Ecto neural progenitor cell (in vitro differentiated cells): Measurements from ENCODE around the gene EXTL2.
"Not testable (repeated sequence)": the region's sequence is repeated elsewhere in the genome, so short reads cannot be mapped to it uniquely, and the experiment has no call there.

Experiments
- DNase-seq: peaks from one replicate; pipeline ENCODE4 v3.0.0-alpha.2; 2018; ENCODE audit warnings: low spot score

EXTL2 gene, protein sequence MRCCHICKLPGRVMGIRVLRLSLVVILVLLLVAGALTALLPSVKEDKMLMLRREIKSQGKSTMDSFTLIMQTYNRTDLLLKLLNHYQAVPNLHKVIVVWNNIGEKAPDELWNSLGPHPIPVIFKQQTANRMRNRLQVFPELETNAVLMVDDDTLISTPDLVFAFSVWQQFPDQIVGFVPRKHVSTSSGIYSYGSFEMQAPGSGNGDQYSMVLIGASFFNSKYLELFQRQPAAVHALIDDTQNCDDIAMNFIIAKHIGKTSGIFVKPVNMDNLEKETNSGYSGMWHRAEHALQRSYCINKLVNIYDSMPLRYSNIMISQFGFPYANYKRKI

DNA sequence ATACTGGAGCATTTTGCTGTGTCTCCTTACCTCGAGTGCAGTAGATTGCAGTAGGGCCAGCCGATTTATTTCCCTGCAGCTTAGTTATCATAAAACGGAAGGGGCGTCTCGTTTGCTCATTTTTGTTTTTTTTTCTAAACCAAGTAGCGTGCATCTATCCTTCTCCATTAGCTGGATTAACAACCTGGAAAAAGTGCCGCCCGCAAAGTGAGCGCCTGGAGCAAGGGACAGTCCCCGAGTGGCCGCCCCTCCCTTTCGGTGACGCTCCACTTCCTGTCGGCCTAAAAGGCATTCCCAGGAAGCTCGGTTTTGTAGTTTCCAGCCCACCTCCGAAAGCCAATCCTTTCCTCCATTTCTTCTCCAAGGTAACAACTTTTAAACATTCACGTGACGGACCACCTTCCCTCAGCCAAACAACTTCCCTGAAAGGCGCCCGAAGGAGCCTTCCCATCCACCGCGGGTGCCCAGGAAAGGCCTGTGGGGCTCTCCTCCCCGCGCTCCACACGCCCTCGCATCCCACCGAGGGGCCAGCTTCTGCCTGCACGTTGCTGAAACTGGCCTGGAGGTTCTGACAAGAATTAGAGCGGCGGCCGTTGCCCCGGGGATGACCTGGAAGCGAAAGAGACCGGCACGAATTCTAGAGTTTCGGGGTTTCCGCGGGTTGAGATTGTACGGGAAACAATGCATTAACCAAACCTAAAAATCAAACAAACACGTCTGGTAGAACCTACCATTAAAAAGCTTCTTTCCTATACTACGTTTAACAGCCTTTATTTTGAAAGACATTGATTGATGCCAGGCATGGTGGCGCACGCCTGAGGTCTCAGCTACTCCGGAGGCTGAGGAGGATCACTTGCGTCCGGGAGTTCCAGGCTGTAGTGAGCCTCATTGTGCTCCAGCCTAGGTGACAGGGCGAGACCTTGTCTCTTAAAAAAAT, at the start of gene EXTL2:
EXTL2 (minus strand) TSS at position 240 of the 937 bp plus-strand sequence. CDS start 6,085 bp downstream, outside the sequence.
- peak; percentile 87 for DNase-seq

DNA sequence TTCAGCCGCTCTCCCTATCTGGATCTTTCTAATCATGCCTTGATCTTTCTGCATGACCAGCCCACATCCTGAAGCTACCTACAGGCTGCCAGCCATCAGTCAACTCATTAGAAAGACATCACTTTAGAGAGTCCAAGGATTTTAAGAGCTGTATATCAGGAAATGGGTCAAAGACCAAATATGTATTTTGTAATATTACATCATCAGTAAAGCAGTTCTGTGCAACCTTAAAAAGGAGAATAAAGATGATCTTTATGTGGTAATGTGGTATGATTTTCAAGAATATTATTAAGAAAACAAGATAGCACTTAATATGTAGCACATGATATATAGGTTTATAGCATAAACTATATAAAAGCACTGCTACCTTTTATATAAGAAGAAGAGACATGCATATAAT, 48.9 kb upstream of the EXTL2 start:
- no peak for DNase-seq

DNA sequence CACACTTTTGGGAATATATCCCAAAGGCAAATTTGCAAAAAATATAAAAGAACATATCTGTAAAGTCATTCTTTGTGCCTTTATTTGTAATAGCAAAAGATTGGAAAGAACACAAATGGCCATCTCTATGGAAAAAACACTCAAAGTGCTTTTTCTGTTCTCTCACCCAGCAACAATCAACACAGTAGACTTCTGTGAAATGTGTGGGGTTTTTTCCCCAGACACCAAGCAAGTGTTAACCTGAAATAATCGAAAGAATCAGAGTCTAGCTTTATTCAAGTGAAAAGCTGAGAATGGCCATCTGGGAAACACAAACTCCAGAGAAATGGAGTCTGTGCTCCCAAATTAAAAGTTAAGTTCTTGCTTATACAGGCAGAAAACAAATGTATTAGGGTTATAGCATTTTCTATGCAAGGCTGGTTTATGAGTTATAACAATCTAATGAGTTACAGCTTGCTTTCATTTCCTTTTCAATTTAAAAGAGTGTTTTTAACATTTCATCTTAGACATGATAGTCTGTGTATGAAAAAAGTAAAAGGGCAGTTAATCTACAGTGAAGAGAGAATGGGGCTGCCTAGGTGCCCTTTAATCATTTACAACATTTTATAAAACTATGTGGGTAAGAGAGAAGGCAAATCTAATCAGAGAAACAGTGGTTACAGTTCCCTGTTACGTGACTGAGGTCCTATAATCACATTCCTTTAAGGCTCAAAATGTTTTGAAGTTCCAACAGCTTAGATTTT, 47.8 kb upstream of the EXTL2 start:
- DNase-seq: no peak

DNA sequence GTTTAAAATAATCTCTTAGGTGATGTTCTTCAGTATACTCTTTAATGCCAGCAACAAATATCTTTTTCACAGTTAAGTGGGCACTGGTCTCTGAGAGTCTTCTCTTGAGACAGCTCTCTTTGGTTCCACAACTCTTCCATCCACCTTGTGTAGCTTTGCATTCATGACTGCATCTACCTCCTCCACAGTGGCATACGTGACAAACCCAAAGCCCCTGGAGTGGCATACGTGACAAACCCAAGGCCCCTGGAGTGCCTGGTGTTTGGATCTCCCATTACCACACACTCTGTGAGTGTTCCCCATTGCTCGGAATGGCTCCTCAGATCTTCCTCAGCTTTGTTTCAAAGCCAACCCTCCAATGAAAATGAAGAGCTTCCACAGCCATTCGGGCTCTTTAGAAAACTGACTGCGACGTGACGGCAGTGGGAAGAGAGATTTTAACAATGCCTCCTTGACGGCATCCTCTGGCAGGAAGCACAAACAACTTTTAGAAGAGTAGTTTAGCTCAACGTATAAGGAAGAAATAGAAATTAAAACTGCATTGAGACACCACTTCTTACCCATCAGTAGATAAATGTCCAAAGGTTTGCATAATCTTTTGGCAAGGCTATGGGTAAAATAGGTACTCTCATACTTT, 47.1 kb upstream of the EXTL2 start:
- no peak for DNase-seq

DNA sequence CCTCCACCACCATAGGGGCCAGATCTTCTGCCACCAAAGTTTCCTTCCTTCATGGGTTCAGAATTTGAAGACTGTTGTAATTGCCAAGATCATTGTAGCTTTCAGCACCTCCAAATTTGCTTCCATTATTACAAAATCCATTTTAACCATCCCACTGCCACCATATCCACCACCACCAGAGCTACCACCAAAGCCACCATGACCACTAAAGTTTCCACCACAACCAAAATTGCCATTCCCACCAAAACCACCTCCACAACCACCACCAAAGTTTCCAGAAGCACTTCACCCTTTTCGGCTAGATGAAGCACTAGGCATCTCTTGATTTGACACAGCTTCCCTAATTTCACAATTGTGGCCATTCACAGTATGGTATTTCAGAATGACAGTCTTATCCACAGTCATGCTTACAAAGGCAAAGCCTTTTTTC, 46.5 kb upstream of the EXTL2 start:
- DNase-seq: no peak

DNA sequence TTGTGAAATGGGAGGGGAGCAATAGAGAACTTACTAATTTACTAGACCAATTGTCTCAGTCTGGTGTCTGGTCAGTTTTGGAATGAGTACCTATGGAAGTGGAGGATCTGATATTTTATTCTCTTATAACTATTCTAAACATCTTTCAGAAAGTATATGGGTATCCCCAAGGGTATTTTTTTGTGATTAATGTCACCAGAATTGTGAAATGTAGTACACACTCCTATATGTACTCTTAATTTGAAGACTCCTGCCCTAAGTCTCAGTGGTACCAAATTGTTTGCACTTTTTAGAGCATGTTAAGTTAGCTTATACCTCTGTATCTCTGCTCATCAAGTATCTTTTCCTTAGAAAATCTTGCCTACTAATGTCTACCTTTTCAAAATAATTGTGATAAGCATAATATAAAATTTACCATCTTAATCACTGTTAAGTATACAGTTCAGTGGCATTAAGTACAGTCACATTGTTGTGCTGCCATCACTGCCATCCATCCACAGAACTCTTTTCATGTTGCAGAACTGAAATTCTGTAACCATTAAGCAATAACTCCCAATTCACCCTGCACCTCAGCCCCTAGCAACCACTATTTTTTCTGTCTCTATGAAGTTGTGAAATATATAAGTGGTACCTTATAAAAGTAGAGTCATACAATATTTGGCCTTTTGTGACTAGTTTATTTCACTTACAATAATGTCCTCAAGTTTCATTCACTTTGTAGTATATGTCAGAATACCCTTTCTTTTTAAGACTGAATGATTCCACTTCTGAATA, 41.7 kb upstream of the EXTL2 start:
- DNase-seq: no peak

DNA sequence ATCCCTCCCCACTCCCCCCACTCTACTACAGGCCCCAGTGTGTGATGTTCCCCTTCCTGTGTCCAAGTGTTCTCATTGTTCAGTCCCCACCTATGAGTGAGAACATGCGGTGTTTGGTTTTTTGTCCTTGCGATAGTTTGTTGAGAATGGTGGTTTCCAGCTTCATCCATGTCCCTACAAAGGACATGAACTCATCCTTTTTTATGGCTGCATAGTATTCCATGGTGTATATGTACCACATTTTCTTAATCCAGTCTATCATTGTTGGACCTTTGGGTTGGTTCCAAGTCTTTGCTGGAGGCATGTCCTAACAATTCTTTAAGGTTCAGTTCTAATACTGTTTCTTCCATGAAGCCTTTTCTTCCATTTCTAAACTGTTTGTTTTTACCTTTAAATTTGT, 38.9 kb upstream of the EXTL2 start:
- DNase-seq: not testable (repeated sequence)

DNA sequence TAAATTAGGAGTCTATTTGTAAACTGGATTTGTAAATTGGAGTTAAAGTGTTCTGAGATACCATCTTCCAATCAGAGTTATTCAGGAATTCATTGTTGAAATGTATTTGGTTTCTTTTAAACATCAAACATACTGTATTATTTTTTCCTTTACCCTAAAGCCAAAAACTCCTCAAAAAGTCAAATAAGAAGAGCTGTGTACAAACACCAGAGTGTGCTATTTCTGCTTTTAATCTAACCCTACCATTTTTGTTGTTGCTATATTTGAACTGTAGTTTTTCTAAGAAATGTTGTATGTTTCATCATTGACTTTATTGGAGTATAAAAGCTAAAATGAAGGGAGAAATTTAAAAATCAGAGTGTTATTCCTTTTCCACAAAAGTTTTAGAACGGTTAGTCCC, 37.1 kb upstream of the EXTL2 start:
- no peak for DNase-seq

DNA sequence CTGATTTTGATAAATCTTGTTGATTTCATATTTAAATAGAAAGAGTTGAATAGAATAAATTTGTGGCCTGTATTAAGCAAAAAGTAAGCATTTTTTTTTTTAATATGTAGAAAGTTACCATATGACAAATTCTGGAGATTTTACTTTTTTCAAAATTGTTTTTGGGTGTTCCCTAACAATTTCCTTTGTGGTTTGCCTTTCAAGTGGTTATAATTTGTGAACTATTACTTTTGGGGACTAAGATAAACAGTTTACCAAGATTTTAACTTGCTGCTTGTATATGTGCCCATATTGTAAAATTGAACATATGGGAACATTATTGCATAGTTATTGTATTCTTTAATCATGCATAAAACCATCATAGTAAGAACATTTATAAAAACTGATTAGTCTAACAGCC, 35.9 kb upstream of the EXTL2 start:
- no peak for DNase-seq

DNA sequence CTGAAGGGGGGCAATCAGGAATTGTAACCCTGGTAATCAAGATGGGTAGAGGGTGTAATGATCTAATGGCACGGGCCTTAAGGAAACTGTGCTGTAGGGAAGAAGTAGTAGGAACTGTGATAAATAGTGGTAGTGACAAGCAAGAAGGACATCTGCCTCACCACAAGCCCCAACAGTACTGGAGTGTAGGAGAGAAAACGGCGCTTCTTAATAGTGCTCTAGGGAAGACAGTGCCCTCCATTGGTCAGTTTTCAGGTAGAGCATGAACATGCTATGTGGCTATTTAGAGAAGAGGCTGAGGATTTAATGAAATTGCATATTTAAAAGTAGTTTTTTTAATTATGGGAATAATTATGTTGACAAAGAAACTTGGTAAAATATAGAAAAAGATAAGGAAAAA, 33.5 kb upstream of the EXTL2 start:
- no peak for DNase-seq

DNA sequence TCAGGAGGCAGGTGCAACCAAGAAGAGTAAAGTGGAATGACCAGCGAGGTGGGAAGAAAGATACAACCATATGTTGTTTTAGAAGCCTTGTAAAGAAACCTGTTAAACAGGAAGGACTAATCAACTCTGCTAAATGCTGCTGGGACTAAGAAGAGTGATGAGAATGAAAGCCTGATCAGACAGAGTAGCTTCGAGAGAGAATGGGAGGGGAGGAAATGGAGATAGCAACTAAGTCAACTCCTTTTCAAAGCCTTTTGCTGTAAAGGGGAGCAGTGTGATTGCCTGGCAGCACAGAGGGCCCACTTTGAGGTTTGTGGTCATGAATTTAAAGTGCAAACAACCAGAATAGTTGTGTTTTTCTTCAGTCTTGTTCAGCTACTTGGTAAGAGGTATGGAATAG, 32.6 kb upstream of the EXTL2 start:
- DNase-seq: no peak

DNA sequence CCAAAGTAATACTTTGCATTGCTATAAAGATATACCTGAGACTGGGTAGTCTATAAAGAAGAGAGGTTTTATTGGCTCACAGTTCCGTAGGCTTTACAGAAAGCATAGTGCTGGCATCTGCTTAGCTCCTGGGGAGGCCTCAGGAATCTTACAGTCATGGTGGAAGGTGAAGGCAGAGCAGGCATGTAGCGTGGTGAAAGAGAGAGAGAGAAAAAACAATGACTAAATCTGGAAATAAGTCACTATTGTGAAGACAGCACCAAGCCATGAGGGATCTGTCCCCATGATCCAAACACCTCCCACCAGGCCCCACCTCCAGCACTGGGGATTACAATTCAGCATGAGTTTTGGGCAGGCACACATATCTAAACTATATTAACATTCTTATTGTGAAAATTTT, 31.6 kb upstream of the EXTL2 start:
- no peak for DNase-seq

DNA sequence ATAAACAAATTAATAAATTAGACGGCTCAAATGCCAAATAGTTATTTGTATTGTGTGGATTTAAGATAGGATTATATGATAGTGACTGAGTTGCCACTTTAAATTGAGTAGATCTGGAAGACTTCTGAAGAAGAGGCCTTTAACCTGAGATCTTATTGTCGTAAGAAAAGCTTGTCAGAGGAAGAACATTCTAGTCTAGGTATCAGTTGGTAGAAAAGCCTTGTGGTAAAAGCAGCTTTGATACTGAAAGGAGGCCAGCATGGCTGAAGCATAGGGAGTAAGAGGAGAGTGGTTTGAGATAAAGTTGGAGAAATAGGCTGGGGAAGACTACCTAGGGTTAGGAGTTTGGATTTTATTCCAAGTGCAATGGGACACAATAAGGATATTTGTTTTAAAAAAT, 30.3 kb upstream of the EXTL2 start:
- DNase-seq: no peak

DNA sequence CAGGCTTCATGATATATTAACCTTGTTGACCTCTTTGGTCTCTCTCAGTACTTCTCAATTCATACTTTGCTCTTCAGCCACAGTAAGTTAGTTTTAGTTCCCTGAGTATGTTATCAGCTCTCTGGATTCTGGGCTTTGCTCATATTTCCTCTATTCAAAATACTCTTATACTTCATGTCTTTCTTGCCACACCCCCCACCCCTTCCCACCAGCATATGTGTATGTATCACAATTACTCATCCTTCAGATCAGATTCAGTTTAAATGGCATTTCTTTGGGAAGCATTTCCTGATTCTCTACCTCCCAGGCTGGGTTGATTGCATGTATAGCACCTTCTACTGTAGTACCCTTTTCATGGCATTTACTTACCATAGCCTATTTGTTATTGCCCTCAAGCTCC, 29.6 kb upstream of the EXTL2 start:
- no peak for DNase-seq

DNA sequence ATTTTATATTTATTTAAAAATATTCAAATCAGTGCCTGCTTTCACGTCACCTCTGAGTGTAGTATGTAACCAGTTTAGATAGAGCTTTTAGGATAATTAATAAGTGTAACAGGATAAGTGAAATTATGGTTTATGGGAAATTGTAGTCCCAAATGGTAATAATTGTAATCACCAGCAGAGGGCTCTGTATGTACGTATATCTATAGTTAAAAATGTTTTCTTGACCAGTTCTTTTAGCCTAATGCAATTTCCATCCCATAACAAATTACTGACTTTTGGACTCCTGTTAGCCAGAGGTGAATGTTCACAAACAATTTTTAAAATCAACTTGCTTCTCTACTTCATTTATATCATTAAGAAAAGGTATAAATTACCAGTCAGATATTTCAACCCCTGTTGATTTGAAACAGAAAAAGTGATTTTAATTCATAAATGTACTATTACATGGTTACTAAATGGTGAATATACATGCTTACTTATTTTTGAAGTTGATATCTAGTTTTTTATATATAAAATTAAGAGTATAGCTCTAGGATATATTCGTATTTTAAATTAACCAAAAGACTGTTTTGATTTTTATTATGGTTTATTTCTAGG, 26.6 kb upstream of the EXTL2 start:
- DNase-seq: no peak

DNA sequence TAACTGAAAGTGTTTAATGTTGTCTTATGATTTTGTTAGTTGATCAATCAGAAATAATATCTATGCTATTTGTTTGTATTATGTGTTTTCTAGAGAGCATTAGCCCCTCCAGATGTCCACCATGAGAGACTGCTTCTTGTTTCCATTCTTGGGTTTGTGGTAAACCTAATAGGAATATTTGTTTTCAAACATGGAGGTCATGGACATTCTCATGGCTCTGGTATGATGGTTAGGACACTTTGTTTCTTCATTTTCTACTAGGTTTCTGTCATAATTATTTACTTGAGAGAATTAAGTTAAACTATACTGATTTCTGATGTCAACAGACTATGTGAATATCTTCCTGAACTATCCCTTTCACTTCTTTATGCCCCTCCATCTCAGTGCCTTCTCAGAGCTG, 17.4 kb upstream of the EXTL2 start:
- no peak for DNase-seq

DNA sequence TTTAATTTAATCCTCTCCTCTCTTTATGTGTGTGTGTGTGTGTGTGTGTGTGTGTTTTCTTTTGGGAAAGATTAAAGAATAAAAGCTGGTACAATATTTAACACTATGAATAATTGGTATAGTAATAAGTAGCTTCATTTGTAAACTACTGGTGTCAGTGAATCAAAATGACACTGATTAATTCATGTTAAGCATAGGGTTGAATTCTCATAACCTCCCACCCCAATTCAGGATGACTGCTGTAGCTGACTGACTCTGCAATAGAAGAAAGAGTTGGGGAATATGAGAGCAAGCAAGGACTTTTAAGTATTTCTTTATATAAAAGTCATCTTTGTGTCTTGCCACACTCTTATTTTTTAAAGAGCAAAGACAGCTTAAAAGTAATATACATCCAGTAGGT, 14.4 kb upstream of the EXTL2 start:
- DNase-seq: no peak

DNA sequence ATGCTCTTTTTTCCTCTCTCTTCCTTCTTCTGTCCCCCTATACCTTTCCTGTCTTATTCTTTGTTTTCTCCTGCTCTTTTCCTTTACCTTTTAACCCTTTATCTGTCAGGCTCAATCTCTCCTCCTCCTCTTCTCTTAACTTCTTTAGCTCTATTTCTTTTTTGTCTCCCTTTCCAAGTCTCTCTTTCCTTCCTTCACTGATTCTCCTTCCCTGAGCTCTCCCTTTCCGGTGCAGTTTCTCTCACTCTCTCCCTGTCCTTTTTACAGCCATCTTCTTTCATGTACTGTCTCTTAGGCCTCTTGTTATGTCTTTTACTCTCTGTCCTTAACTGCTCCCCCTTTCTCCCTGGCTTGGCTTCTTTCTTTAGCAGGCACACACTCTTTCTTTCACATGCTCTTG, 13.2 kb upstream of the EXTL2 start:
- DNase-seq: no peak

DNA sequence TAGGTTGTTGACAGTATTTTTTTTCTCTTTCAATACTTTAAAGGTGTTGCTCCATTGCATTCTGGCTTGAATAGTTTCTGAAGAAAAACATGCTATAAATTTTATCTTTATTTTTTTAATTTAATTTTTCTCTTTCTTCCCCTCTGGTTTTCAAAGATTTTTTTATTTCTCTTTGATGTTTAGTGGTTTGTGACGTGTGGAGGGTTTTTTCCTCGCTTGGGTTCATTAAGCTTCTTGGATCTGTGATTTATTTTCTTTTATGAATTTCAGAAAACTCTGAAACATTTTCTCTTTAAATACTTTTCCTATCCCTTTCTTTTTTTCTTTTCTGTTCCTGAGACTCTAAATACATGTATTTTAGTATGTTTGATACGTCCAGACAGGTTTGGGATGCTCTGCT, 10.5 kb upstream of the EXTL2 start:
- no peak for DNase-seq

DNA sequence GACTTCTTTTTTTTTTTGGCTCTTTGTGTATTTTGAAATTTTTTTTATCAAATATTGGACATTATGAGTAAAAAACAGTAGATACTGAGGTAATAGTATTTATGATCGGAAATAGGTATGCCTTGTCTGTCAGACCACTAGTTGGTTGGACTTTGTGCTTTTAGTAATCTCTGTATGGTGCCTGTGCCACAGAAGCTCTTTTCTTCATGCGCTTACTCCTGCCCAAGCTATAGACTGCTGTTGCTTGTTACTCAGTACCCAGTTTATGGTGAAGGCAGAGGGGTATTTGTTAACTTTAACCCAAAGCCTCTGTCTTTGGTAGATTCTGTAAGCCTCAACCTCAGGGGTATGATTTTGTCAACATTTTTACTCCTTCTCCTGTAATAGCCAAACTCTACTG, 9.9 kb upstream of the EXTL2 start:
- no peak for DNase-seq

DNA sequence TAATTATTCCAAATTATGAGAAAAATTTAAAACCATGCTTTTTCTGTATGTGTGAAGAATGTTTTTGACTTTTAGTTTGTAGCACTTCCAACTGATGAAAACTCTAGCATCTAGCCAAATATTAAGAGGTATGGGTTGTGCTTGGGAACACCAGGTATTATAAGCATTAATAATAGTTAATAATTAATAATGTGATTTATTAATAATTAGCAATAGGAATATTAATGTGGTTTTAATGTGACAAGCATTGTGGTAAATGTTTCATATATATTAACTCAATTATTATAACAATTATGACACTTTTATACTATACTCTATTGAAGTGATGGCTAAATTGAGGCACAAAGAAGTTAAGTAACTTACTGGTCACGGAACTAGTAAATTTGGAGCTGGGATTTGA, 9.1 kb upstream of the EXTL2 start:
- no peak for DNase-seq
